Ishikawa (cell line): Measurements from ENCODE around the gene ARL14EP.
A peak's percentile ranks its signal among the peaks of the same experiment; 100 is the strongest.

Source experiments
- CEBPB ChIP-seq: IDR thresholded peaks from 2 replicates; pipeline ENCODE4 v1.6.1; 2012
- CREB1 ChIP-seq: IDR thresholded peaks from 2 replicates; pipeline ENCODE4 v1.6.1; 2012; ENCODE audit warnings: low read depth
- EGR1 ChIP-seq: IDR thresholded peaks from 2 replicates; pipeline ENCODE4 v1.6.1; 2012
- EP300 ChIP-seq: IDR thresholded peaks from 2 replicates; pipeline ENCODE4 v1.6.1; 2012; ENCODE audit warnings: borderline replicate concordance
- FOXM1 ChIP-seq: IDR thresholded peaks from 2 replicates; pipeline ENCODE4 v1.6.1; 2012; ENCODE audit warnings: low read depth, borderline replicate concordance
- MAX ChIP-seq: IDR thresholded peaks from 2 replicates; pipeline ENCODE4 v1.6.1; 2012
- NFIC ChIP-seq: IDR thresholded peaks from 2 replicates; pipeline ENCODE4 v1.6.1; 2012
- RAD21 ChIP-seq: IDR thresholded peaks from 2 replicates; pipeline ENCODE4 v1.6.1; 2012; ENCODE audit warnings: low read depth
- TAF1 ChIP-seq: IDR thresholded peaks from 2 replicates; pipeline ENCODE4 v1.6.1; 2012; ENCODE audit warnings: low read depth, mild to moderate bottlenecking
- TCF12 ChIP-seq: IDR thresholded peaks from 2 replicates; pipeline ENCODE4 v1.6.1; 2012; ENCODE audit warnings: low read depth
- TEAD4 ChIP-seq: IDR thresholded peaks from 2 replicates; pipeline ENCODE4 v1.6.1; 2012
- YY1 ChIP-seq: IDR thresholded peaks from 2 replicates; pipeline ENCODE4 v1.6.1; 2012; ENCODE audit warnings: low read depth
- ZBTB7A ChIP-seq: IDR thresholded peaks from 2 replicates; pipeline ENCODE4 v1.6.1; 2012; ENCODE audit warnings: low read depth
- TF ChIP-seq, protein P1 (sequence below): IDR thresholded peaks from 2 replicates; pipeline ENCODE4 v1.6.1; 2012; ENCODE audit warnings: low read depth, mild to moderate bottlenecking
- TF ChIP-seq, protein P2 (sequence below): IDR thresholded peaks from 2 replicates; pipeline ENCODE4 v1.6.1; 2012

ARL14EP gene

DNA sequence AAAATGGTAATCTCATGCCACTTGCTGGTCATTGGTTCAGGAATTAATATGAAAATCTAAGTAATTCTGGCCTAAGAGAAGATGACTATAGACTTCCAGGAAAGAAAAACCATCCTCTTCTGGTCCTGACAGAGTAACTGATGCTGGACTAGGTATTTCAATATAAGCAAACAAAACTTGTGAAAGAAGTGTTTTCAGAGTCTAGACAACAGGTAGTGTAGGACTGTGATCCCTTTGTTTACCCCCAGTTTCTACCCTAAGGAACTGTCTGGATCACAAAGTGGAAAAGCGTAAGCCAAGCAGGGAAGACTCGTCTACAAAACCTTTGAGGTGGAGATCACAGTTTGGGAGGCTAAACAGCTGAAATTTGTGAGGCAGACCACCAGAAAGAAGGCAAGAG is 30.4 kb upstream of the ARL14EP start:
- TF ChIP-seq, protein P1, sequence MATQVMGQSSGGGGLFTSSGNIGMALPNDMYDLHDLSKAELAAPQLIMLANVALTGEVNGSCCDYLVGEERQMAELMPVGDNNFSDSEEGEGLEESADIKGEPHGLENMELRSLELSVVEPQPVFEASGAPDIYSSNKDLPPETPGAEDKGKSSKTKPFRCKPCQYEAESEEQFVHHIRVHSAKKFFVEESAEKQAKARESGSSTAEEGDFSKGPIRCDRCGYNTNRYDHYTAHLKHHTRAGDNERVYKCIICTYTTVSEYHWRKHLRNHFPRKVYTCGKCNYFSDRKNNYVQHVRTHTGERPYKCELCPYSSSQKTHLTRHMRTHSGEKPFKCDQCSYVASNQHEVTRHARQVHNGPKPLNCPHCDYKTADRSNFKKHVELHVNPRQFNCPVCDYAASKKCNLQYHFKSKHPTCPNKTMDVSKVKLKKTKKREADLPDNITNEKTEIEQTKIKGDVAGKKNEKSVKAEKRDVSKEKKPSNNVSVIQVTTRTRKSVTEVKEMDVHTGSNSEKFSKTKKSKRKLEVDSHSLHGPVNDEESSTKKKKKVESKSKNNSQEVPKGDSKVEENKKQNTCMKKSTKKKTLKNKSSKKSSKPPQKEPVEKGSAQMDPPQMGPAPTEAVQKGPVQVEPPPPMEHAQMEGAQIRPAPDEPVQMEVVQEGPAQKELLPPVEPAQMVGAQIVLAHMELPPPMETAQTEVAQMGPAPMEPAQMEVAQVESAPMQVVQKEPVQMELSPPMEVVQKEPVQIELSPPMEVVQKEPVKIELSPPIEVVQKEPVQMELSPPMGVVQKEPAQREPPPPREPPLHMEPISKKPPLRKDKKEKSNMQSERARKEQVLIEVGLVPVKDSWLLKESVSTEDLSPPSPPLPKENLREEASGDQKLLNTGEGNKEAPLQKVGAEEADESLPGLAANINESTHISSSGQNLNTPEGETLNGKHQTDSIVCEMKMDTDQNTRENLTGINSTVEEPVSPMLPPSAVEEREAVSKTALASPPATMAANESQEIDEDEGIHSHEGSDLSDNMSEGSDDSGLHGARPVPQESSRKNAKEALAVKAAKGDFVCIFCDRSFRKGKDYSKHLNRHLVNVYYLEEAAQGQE: no peak
- no peak for TF ChIP-seq TCF12
- TF ChIP-seq TEAD4: no peak
- TF ChIP-seq MAX: no peak
- no peak for TF ChIP-seq TAF1
- TF ChIP-seq NFIC: no peak
- no peak for TF ChIP-seq RAD21
- no peak for TF ChIP-seq FOXM1
- no peak for TF ChIP-seq YY1
- no peak for TF ChIP-seq EP300
- TF ChIP-seq CREB1: no peak
- TF ChIP-seq, protein P2, sequence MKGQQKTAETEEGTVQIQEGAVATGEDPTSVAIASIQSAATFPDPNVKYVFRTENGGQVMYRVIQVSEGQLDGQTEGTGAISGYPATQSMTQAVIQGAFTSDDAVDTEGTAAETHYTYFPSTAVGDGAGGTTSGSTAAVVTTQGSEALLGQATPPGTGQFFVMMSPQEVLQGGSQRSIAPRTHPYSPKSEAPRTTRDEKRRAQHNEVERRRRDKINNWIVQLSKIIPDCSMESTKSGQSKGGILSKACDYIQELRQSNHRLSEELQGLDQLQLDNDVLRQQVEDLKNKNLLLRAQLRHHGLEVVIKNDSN: no peak
- no peak for TF ChIP-seq CEBPB
- no peak for TF ChIP-seq ZBTB7A
- no peak for TF ChIP-seq EGR1

- no peak for TF ChIP-seq CREB1
- TF ChIP-seq TCF12: no peak
Observed at GRCh38 chr11:30295178-30295885, 27.6 kb upstream of the ARL14EP start.

DNA sequence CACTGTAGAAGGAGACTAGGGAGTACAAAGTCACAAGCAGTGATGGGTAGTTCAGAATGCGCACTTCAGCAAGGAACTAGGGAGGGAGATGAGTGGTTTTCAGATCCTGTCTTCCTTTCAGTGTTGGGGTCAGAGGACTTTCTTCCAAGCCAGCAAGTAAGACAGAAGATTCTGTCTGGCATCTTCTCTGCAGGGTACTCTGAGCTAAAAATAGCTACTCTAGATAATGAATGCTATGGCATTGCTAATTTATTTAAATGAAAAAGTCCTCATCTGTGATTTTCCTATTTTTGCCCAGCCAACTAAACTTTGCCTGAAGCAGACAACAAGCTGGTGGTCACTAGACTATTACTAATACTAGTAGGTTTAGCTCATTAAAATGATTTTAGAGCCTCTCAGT is 18.3 kb upstream of the ARL14EP start:
- no peak for TF ChIP-seq TCF12
- TF ChIP-seq EGR1: no peak

DNA sequence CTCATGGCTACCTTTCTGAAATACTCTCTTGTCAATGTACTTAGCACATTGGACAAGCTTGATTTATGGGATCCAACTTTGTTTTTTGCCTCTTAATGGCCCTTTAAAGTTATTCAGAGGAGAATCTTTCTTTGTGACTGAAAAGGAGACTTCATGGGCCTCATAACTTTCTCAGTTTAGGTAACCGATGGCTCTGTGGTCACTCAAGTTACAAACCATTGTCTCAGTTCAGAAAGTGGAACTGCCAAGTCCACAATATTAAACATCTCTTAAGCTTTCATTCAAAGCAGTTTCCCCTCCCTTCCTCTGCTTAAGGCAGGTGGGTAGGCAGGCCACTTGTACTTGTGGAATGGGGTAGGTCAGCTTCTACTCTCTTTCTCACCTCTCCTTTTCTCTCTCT is 12.3 kb upstream of the ARL14EP start:
- TF ChIP-seq NFIC (peak; percentile 68), RAD21 (no peak), CREB1 (no peak), TCF12 (peak; percentile 48; the same call in 1 of the 2 replicates), FOXM1 (no peak), MAX (no peak), TEAD4 (no peak)
- TF ChIP-seq, protein P1: no peak

DNA sequence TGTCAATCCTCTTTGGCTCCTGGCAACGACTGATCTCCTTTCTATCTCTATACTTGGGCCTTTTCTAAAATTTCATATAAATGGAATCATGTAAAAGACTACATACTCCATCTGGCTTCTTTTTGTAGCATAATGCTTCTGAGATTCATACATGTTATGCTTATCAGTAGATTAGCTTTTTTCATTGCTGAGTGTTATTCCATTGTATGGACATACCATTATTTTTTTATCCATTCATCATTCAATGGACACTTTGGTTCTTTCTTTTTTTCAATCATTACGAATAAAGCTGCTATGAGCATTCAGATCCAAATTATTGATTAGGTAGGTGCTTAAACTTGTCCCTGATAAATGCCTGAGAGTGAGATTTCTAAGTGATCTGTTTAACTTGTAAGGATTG is 11.7 kb upstream of the ARL14EP start:
- no peak for TF ChIP-seq CEBPB
- no peak for TF ChIP-seq TEAD4
- TF ChIP-seq FOXM1: no peak
- TF ChIP-seq EGR1: no peak
- TF ChIP-seq EP300: no peak
- no peak for TF ChIP-seq MAX
- TF ChIP-seq NFIC: no peak
- TF ChIP-seq, protein P2: no peak
- TF ChIP-seq YY1: no peak
- no peak for TF ChIP-seq RAD21
- TF ChIP-seq CREB1: no peak
- TF ChIP-seq, protein P1: no peak
- no peak for TF ChIP-seq TCF12
- TF ChIP-seq TAF1: no peak
- no peak for TF ChIP-seq ZBTB7A
